MM.1S (cell line): ENCODE measurements around the gene UBE3B.

Source experiments
- EZH2 ChIP-seq: fragments of 300-600 bp; sonication (generic); optimal IDR thresholded peaks from 2 replicates; pipeline ENCODE3; 2017; ENCODE audit warnings: low read depth, mild to moderate bottlenecking, antibody characterized with exemption, low read length, mixed read lengths
- EZH2phosphoT487 ChIP-seq: fragments of 300-600 bp; sonication (generic); IDR thresholded peaks from 2 replicates; pipeline ENCODE4 v1.6.1; 2018; ENCODE audit warnings: antibody characterized with exemption, low read length
- TF ChIP-seq, protein P1 (sequence below): fragments of 300-600 bp; sonication (generic); IDR thresholded peaks from 2 replicates; pipeline ENCODE4 v1.5.1; 2016; ENCODE audit warnings: antibody characterized with exemption, low read length, mixed read lengths

DNA sequence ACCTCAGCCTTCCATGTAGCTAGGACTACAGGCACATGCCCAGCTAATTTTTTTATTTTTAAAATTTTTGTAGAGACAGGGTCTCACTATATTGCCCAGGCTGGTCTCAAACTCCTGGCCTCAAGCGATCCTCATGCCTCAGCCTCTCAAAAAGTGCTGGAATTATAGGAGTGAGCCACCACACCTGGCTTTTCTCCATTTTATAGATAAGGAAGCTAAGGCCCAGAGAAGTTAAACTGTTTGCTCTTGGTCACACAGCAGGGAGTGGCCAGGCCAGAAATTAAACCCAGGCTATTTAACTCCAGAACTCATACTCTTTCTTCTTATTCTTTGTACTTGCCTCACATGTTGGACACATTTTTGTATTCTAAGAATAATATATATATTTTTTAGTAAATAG is 16.5 kb downstream of the UBE3B start:
- TF ChIP-seq, protein P1, sequence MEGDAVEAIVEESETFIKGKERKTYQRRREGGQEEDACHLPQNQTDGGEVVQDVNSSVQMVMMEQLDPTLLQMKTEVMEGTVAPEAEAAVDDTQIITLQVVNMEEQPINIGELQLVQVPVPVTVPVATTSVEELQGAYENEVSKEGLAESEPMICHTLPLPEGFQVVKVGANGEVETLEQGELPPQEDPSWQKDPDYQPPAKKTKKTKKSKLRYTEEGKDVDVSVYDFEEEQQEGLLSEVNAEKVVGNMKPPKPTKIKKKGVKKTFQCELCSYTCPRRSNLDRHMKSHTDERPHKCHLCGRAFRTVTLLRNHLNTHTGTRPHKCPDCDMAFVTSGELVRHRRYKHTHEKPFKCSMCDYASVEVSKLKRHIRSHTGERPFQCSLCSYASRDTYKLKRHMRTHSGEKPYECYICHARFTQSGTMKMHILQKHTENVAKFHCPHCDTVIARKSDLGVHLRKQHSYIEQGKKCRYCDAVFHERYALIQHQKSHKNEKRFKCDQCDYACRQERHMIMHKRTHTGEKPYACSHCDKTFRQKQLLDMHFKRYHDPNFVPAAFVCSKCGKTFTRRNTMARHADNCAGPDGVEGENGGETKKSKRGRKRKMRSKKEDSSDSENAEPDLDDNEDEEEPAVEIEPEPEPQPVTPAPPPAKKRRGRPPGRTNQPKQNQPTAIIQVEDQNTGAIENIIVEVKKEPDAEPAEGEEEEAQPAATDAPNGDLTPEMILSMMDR = no peak
- TF ChIP-seq EZH2 (no peak), EZH2phosphoT487 (no peak)
